Measurements from ENCODE around the gene SUSD4. TPM values are rescaled to one million over a fixed set of nuclear protein-coding genes. Genes with fewer than 3 reads are reported as not detected.

The SUSD4 gene
- total and polyA plus RNA-seq, 5 donors = 16.7 to 81.7 (median 29.8) TPM

GRCh38 chr1:223227486-223228196 is 136.3 kb downstream of the SUSD4 start:
- H3K4me3 ChIP-seq (ENCODE audit: low read length) = no peak overlapping the region
- 88% methylated on average over 12 of the region's 12 CpGs for WGBS
- ATAC-seq (no peak), DNase-seq (no peak)
- H3K27ac ChIP-seq (ENCODE audit: low read length) = no peak overlapping the region
- no peaks in the 10 kb centered on the region for H3K9me3 ChIP-seq (ENCODE audit: control insufficient read depth, low read length)
- intact Hi-C loops (cut with DNase I) = no loop called here
- H3K27me3 ChIP-seq (ENCODE audit: control insufficient read depth, insufficient read depth) = no peaks in the 10 kb centered on the region
- H3K4me1 ChIP-seq (ENCODE audit: control insufficient read depth, insufficient read depth, low read length) = no peaks in the 10 kb centered on the region

GRCh38 chr1:223227031-223227430 is 136.9 kb downstream of the SUSD4 start:
- ATAC-seq (no peak), DNase-seq (no peak)
- no peaks in the 10 kb centered on the region for H3K9me3 ChIP-seq (ENCODE audit: control insufficient read depth, low read length)
- H3K27ac ChIP-seq (ENCODE audit: low read length) = no peak overlapping the region
- no peak overlapping the region for H3K4me3 ChIP-seq (ENCODE audit: low read length)
- intact Hi-C loops (cut with DNase I) = no loop called here
- H3K27me3 ChIP-seq (ENCODE audit: control insufficient read depth, insufficient read depth) = no peaks in the 10 kb centered on the region
- H3K4me1 ChIP-seq (ENCODE audit: control insufficient read depth, insufficient read depth, low read length) = no peaks in the 10 kb centered on the region
- WGBS = 98% methylated on average over 3 of the region's 3 CpGs

- intact Hi-C loops (cut with DNase I) = no loop called here
- H3K4me3 ChIP-seq (ENCODE audit: low read length) = no peak overlapping the region
- 93% methylated on average over 3 of the region's 3 CpGs for WGBS
- no peaks in the 10 kb centered on the region for H3K4me1 ChIP-seq (ENCODE audit: control insufficient read depth, insufficient read depth, low read length)
- H3K9me3 ChIP-seq (ENCODE audit: control insufficient read depth, low read length) = no peaks in the 10 kb centered on the region
- DNase-seq (no peak), ATAC-seq (no peak)
- H3K27me3 ChIP-seq (ENCODE audit: control insufficient read depth, insufficient read depth) = no peaks in the 10 kb centered on the region
- H3K27ac ChIP-seq (ENCODE audit: low read length) = no peak overlapping the region
Measured at GRCh38 chr1:223226271-223226670, 137.7 kb downstream of the SUSD4 start.

GRCh38 chr1:223225481-223225880 is 138.5 kb downstream of the SUSD4 start:
- Histone ChIP-seq H3K9me3 (ENCODE audit: control insufficient read depth, low read length) (no peaks in the 10 kb centered on the region), H3K4me3 (ENCODE audit: low read length) (no peak overlapping the region), H3K27me3 (ENCODE audit: control insufficient read depth, insufficient read depth) (no peaks in the 10 kb centered on the region), H3K4me1 (ENCODE audit: control insufficient read depth, insufficient read depth, low read length) (no peaks in the 10 kb centered on the region), H3K27ac (ENCODE audit: low read length) (no peak overlapping the region)
- ATAC-seq (no peak), DNase-seq (no peak)
- intact Hi-C loops (cut with DNase I) = no loop called here
- WGBS = 83% methylated on average over 6 of the region's 6 CpGs

GRCh38 chr1:223225061-223225460 is 138.9 kb downstream of the SUSD4 start:
- DNase-seq = no peak
- Histone ChIP-seq H3K9me3 (ENCODE audit: control insufficient read depth, low read length) (no peaks in the 10 kb centered on the region), H3K4me1 (ENCODE audit: control insufficient read depth, insufficient read depth, low read length) (no peaks in the 10 kb centered on the region), H3K27me3 (ENCODE audit: control insufficient read depth, insufficient read depth) (no peaks in the 10 kb centered on the region), H3K27ac (ENCODE audit: low read length) (no peak overlapping the region), H3K4me3 (ENCODE audit: low read length) (no peak overlapping the region)
- ATAC-seq = no peak
- intact Hi-C loops (cut with DNase I) = no loop called here
- WGBS = 93% methylated on average over 7 of the region's 7 CpGs

GRCh38 chr1:223224465-223224864 is 139.5 kb downstream of the SUSD4 start:
- intact Hi-C loops (cut with DNase I) = no loop called here
- DNase-seq (no peak), ATAC-seq (no peak)
- no peaks in the 10 kb centered on the region for H3K9me3 ChIP-seq (ENCODE audit: control insufficient read depth, low read length)
- H3K4me1 ChIP-seq (ENCODE audit: control insufficient read depth, insufficient read depth, low read length) = no peaks in the 10 kb centered on the region
- H3K27me3 ChIP-seq (ENCODE audit: control insufficient read depth, insufficient read depth) = no peaks in the 10 kb centered on the region
- H3K27ac ChIP-seq (ENCODE audit: low read length) = no peak overlapping the region
- 87% methylated on average over 13 of the region's 13 CpGs for WGBS
- H3K4me3 ChIP-seq (ENCODE audit: low read length) = no peak overlapping the region

GRCh38 chr1:223223091-223223995 is 140.6 kb downstream of the SUSD4 start:
- DNase-seq (no peak), ATAC-seq (no peak)
- Histone ChIP-seq H3K27ac (ENCODE audit: low read length) (no peak overlapping the region), H3K4me1 (ENCODE audit: control insufficient read depth, insufficient read depth, low read length) (no peaks in the 10 kb centered on the region), H3K9me3 (ENCODE audit: control insufficient read depth, low read length) (no peaks in the 10 kb centered on the region), H3K4me3 (ENCODE audit: low read length) (no peak overlapping the region), H3K27me3 (ENCODE audit: control insufficient read depth, insufficient read depth) (no peaks in the 10 kb centered on the region)
- 94% methylated on average over 26 of the region's 26 CpGs for WGBS
- intact Hi-C loops (cut with DNase I) = no loop called here

- WGBS = 80% methylated on average over 2 of the region's 2 CpGs
- ATAC-seq (no peak), DNase-seq (no peak)
- Histone ChIP-seq H3K4me3 (ENCODE audit: low read length) (no peak overlapping the region), H3K4me1 (ENCODE audit: control insufficient read depth, insufficient read depth, low read length) (no peaks in the 10 kb centered on the region), H3K27me3 (ENCODE audit: control insufficient read depth, insufficient read depth) (no peaks in the 10 kb centered on the region), H3K27ac (ENCODE audit: low read length) (no peak overlapping the region), H3K9me3 (ENCODE audit: control insufficient read depth, low read length) (no peaks in the 10 kb centered on the region)
- intact Hi-C loops (cut with DNase I) = no loop called here
Measured at GRCh38 chr1:223222377-223222776, 141.6 kb downstream of the SUSD4 start.

- DNase-seq (no peak), ATAC-seq (no peak)
- no peaks in the 10 kb centered on the region for H3K27me3 ChIP-seq (ENCODE audit: control insufficient read depth, insufficient read depth)
- no peak overlapping the region for H3K4me3 ChIP-seq (ENCODE audit: low read length)
- H3K27ac ChIP-seq (ENCODE audit: low read length) = no peak overlapping the region
- intact Hi-C loops (cut with DNase I) = no loop called here
- H3K4me1 ChIP-seq (ENCODE audit: control insufficient read depth, insufficient read depth, low read length) = no peaks in the 10 kb centered on the region
- H3K9me3 ChIP-seq (ENCODE audit: control insufficient read depth, low read length) = no peaks in the 10 kb centered on the region
- WGBS = 97% methylated on average over 8 of the region's 8 CpGs
Measured at GRCh38 chr1:223221686-223222085, 142.3 kb downstream of the SUSD4 start.

- ATAC-seq = no peak
- DNase-seq = no peak
- 85% methylated on average over 4 of the region's 4 CpGs for WGBS
- H3K27ac ChIP-seq (ENCODE audit: low read length) = no peak overlapping the region
- no peaks in the 10 kb centered on the region for H3K4me1 ChIP-seq (ENCODE audit: control insufficient read depth, insufficient read depth, low read length)
- H3K9me3 ChIP-seq (ENCODE audit: control insufficient read depth, low read length) = no peaks in the 10 kb centered on the region
- intact Hi-C loops (cut with DNase I) = no loop called here
- H3K4me3 ChIP-seq (ENCODE audit: low read length) = no peak overlapping the region
- no peaks in the 10 kb centered on the region for H3K27me3 ChIP-seq (ENCODE audit: control insufficient read depth, insufficient read depth)
Measured at GRCh38 chr1:223219846-223220610, 143.9 kb downstream of the SUSD4 start.

GRCh38 chr1:223219318-223219635 is 144.7 kb downstream of the SUSD4 start:
- Histone ChIP-seq H3K9me3 (ENCODE audit: control insufficient read depth, low read length) (no peaks in the 10 kb centered on the region), H3K4me3 (ENCODE audit: low read length) (no peak overlapping the region), H3K4me1 (ENCODE audit: control insufficient read depth, insufficient read depth, low read length) (no peaks in the 10 kb centered on the region), H3K27me3 (ENCODE audit: control insufficient read depth, insufficient read depth) (no peaks in the 10 kb centered on the region), H3K27ac (ENCODE audit: low read length) (no peak overlapping the region)
- intact Hi-C loops (cut with DNase I) = no loop called here
- DNase-seq (no peak), ATAC-seq (no peak)
